NCI-H128 (cell line): ENCODE measurements around the gene MAB21L3.

Source experiments
- DNase-seq: peaks from one replicate; lab custom pipeline; 2025; ENCODE audit not compliant: unreplicated experiment; lab: John Stamatoyannopoulos, UW

The MAB21L3 gene

GRCh38 chr1:116110567-116111523 is at the start of gene MAB21L3:
Gene MAB21L3, plus strand, starts transcription at chr1:116111399. Its CDS starts 1,217 bp downstream, at chr1:116112616.
- no peak for DNase-seq

GRCh38 chr1:116062201-116062600 is 49.0 kb upstream of the MAB21L3 start:
- DNase-seq, result no peak

DNA sequence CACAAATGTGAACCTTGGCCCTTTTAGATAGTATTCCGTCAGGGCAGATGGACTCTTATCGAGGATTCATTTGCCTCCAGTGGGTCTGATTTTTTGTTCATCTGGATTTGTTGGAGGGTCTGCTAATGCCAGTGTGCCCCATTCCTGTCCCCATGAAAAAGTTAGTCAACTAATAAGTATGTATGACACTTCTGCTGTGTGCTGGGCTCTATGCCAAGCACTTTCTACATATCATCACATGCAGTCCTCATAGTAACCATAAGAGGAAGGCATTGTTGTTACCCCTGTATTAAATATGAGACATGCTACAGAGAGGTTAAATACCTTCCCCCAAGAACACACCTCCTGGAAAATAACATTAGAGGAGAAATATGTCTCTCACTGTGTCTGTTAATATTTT is 46.6 kb upstream of the MAB21L3 start:
- no peak for DNase-seq

- no peak for DNase-seq
Measured at GRCh38 chr1:116066868-116067565, 44.2 kb upstream of the MAB21L3 start.

- no peak for DNase-seq
Measured at GRCh38 chr1:116067566-116067890, 43.7 kb upstream of the MAB21L3 start.

- DNase-seq, result no peak
Measured at GRCh38 chr1:116075575-116075974, 35.6 kb upstream of the MAB21L3 start.

- no peak for DNase-seq
Measured at GRCh38 chr1:116075990-116076389, 35.2 kb upstream of the MAB21L3 start.

GRCh38 chr1:116076831-116077230 is 34.4 kb upstream of the MAB21L3 start:
- DNase-seq, result no peak

DNA sequence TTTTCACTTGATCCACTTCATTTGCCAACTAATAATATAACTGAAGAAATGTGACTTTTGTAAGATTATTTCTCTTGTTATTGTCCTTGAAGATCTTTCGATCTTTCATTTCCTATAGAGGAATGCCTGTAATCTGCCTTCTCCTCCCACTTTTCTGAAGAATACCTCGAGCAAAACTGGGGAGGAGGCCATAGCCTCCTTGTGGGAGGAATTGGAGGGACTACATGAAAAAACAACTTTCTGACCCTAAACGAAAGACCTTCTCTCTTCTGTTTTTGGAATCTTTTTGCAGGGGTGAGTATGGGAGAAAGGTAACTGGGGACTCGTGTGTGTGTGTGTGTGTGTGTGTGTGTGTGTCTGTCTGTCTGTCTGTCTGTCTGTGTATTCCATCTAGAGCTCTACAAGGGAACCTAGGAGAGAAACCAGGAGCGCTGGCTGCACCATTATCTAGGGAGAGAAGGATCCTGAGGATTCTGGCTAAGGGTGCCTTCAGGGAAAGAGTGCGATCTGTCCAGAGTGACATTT is 32.4 kb upstream of the MAB21L3 start:
- no peak for DNase-seq

DNA sequence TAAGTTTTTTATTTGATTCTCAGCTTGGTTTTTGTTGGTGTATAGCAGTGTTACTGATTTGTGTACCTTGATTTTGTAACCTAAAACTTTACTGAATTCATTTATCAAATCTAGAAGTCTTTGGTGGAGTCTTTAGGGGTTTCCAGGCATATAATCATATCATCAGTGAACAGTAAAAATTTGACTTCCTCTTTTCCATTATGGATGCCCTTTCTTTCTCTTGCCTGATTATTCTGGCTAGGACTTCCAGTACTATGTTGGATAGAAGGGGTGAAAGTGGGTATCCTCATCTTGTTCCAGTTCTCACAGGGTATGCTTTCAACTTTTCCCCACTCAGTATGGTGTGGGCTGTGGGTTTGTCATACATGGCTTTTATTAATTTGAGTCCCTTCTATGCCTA is 23.6 kb upstream of the MAB21L3 start:
- DNase-seq, result no peak

- no peak for DNase-seq
Measured at GRCh38 chr1:116089870-116090269, 21.3 kb upstream of the MAB21L3 start.

GRCh38 chr1:116091083-116091482 is 20.1 kb upstream of the MAB21L3 start:
- DNase-seq, result no peak

- no peak for DNase-seq
Measured at GRCh38 chr1:116092752-116093489, 18.3 kb upstream of the MAB21L3 start.

DNA sequence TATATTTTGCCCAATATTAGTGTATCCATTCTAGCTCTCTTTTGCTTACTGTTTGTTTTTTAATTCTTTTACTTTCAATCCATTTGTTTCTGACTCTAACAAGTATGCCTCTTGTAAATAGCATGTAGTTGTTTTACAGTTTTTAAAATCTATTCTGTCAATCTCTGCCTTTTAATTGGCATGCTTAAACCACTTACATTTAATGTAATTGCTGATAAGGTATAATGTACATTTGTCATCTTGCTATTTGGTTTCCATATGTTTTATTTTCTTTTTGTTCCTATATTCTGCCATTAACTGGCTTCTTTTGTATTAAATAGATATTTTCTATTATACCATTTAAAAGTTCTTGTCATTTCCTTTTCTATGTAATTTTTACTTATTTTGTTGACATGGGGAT is 16.2 kb upstream of the MAB21L3 start:
- DNase-seq, result no peak

GRCh38 chr1:116096013-116096618 is 15.1 kb upstream of the MAB21L3 start:
- DNase-seq, result no peak

DNA sequence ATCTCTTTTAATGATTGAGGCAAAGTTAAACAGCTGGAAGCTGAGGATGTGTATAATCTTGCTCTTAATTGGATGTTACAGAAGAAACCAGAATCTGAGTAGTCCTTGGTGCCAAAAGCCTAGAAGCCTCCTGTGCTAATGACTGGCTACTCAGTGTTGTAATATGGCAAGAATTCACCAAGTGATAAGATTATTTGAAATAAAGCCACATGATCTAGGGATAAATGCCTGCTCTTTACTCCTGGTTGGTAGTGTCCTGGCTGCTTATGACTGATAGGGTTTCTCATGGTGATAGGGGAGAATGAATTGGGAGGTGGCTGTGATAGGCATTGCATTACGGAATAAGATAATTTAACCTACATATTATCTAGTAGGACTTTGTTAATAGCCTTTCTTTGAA is 13.6 kb upstream of the MAB21L3 start:
- no peak for DNase-seq

- no peak for DNase-seq
Measured at GRCh38 chr1:116099379-116099778, 11.8 kb upstream of the MAB21L3 start.

- no peak for DNase-seq
Measured at GRCh38 chr1:116099919-116100318, 11.3 kb upstream of the MAB21L3 start.

DNA sequence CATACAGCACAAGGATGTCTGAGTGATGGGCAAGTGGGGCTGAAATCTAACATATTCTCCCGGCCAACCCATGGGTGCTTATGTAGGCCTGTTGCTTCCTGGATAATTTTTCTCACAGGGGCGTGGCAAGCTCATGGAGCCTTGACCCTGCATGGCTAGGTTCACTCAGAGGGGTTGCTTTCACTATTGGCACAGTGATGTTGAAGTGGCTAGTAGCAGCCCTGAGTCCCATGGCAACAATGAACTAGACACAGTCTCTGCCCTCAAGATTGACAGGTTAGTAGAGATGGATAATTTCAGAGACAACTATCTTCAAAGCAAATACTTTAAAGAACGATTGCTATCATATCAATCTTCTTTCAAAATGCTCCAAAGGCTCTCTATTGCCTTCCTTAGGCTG is 6.5 kb upstream of the MAB21L3 start:
- no peak for DNase-seq

DNA sequence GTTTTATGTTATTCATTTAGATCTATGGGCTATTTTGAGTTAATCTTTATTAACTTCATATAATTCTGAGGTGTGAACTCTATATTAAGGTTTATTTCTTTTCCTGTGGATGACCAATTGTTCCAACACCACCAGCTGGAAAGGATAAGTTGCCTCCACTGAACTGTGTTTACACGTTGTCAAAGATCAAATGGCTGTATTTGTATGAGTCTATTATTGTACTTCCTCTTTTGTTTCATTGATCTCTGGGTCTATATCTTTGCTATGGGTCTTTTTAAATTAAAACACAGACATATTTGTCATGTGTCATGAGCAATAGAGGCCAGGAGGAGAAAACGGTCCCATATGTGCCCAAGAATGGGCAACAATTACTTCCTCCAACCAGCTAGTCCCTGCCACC is 5.2 kb upstream of the MAB21L3 start:
- no peak for DNase-seq

DNA sequence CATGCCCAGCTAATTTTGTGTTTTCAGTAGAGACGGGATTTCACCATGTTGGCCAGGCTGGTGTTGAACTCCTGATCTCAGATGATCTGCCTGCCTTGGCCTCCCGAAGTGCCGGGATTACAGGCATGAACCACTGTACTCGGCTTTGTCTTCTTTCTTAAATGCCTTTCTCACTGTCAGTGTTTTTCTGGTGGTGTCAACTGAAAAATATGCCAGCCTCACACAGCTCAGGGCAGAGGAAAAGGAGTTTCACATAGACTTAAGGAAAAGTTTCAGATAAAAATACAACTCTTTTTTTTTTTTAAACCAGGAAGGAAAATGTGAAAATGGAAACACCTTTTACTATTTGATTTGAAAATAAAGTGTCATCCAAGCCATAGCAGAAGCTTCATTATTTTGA is 4.6 kb upstream of the MAB21L3 start:
- no peak for DNase-seq
